KOPT-K1 (cell line): Measurements from ENCODE around the gene CDC42SE1.

Source experiments
- H3K27ac ChIP-seq: fragments of 200-600 bp; sonication (generic); 2 replicates; pipeline ENCODE4 v1.5.1; 2016; ENCODE audit warnings: antibody characterized with exemption, mild to moderate bottlenecking, low read depth, low read length; ENCODE audit not compliant: poor library complexity, severe bottlenecking
- H3K36me3 ChIP-seq: fragments of 200-600 bp; sonication (generic); 2 replicates; pipeline ENCODE4 v1.5.1; 2017; ENCODE audit warnings: antibody characterized with exemption, mild to moderate bottlenecking, low read length, moderate library complexity; ENCODE audit not compliant: insufficient read depth
- H3K9me3 ChIP-seq: fragments of 200-600 bp; sonication (generic); 2 replicates; pipeline ENCODE4 v1.5.1; 2017; ENCODE audit warnings: antibody characterized with exemption, low read length, mild to moderate bottlenecking; ENCODE audit not compliant: insufficient read depth, poor library complexity, severe bottlenecking

CDC42SE1 gene

GRCh38 chr1:151006327-151007052 lies 52.9 kb downstream of the CDC42SE1 start, which contains the start of gene MINDY1:
Gene MINDY1 (minus strand): TSS chr1:151006902. CDS start chr1:151002617, 4,285 bp downstream.
- peak within 1 kb of the TSS; percentile 74 for H3K27ac ChIP-seq
- no peaks in the 10 kb centered on the region for H3K9me3 ChIP-seq
- H3K36me3 ChIP-seq = no peaks in the 10 kb centered on the region

- Histone ChIP-seq H3K36me3 (no peaks in the 10 kb centered on the region), H3K27ac (no peak overlapping the region), H3K9me3 (no peaks in the 10 kb centered on the region)
Observed at GRCh38 chr1:151005729-151006319, 53.6 kb downstream of the CDC42SE1 start.

GRCh38 chr1:151003180-151003579 lies 56.2 kb downstream of the CDC42SE1 start:
- Histone ChIP-seq H3K9me3 (no peaks in the 10 kb centered on the region), H3K36me3 (no peaks in the 10 kb centered on the region), H3K27ac (no peak overlapping the region)

- Histone ChIP-seq H3K27ac (no peak overlapping the region), H3K36me3 (no peaks in the 10 kb centered on the region), H3K9me3 (no peaks in the 10 kb centered on the region)
Observed at GRCh38 chr1:151002611-151003010, 56.8 kb downstream of the CDC42SE1 start.

GRCh38 chr1:151002051-151002450 lies 57.4 kb downstream of the CDC42SE1 start:
- H3K9me3 ChIP-seq = no peaks in the 10 kb centered on the region
- no peak overlapping the region for H3K27ac ChIP-seq
- no peaks in the 10 kb centered on the region for H3K36me3 ChIP-seq

- no peaks in the 10 kb centered on the region for H3K9me3 ChIP-seq
- H3K27ac ChIP-seq = no peak overlapping the region
- H3K36me3 ChIP-seq = no peaks in the 10 kb centered on the region
Observed at GRCh38 chr1:151001602-151002001, 57.8 kb downstream of the CDC42SE1 start.
